Keratinocyte (primary cell): Measurements from ENCODE around the gene GATD1. TPM values are rescaled to one million over a fixed set of nuclear protein-coding genes. Genes with fewer than 3 reads are reported as not detected.

ENCODE experiments used
- DNase-seq: peaks from one replicate; pipeline ENCODE4 v3.0.0-alpha.2; 2011; ENCODE audit warnings: low read depth, missing footprints, low spot score
- FAIRE-seq: peaks from 2 replicates; lab custom pipeline; 2011; peaks lifted over from hg19 to GRCh38; lab: Jason Lieb, UNC
- H2AFZ ChIP-seq: 2 replicates; pipeline ENCODE4 v1.6.0; 2012; ENCODE audit warnings: low read length, control low read depth, inconsistent platforms; ENCODE audit not compliant: control insufficient read depth
- H3K27ac ChIP-seq: 2 replicates; pipeline ENCODE4 v1.5.1; 2011; ENCODE audit warnings: low read length; ENCODE audit not compliant: control insufficient read depth, insufficient read depth
- H3K27me3 ChIP-seq: 3 replicates; pipeline ENCODE4 v1.6.0; 2011; ENCODE audit warnings: low read length; ENCODE audit not compliant: control insufficient read depth, insufficient read depth; ENCODE audit errors: extremely low read depth
- H3K36me3 ChIP-seq, 2 experiments: 2 replicates in 1 of 2; 3 replicates in 1 of 2; pipeline ENCODE4 v1.5.1; 2011; ENCODE audit warnings: low read length in 2 of 2, mild to moderate bottlenecking in 1 of 2; ENCODE audit not compliant: control insufficient read depth in 2 of 2, insufficient read depth in 2 of 2; ENCODE audit errors: extremely low read depth in 1 of 2
- H3K4me1 ChIP-seq: 3 replicates; pipeline ENCODE4 v1.5.1; 2011; ENCODE audit warnings: low read length; ENCODE audit not compliant: control insufficient read depth, insufficient read depth; ENCODE audit errors: extremely low read depth
- H3K4me2 ChIP-seq: 3 replicates; pipeline ENCODE4 v1.6.0; 2011; ENCODE audit warnings: low read depth, low read length; ENCODE audit not compliant: control insufficient read depth, insufficient read depth; ENCODE audit errors: extremely low read depth
- H3K4me3 ChIP-seq, 3 experiments: fragments of 200-600 bp in 1 of 3; sonication (generic) in 1 of 3; 2 replicates in 2 of 3; 3 replicates in 1 of 3; pipeline ENCODE4 v1.5.1; 2011 to 2016; ENCODE audit warnings: low read length in 3 of 3, mild to moderate bottlenecking in 3 of 3, control low read depth in 2 of 3, inconsistent platforms in 1 of 3, low read depth in 1 of 3, mixed read lengths in 1 of 3, mixed run types in 1 of 3, moderate library complexity in 1 of 3; ENCODE audit not compliant: control insufficient read depth in 2 of 3, insufficient read depth in 2 of 3; ENCODE audit errors: extremely low read depth in 1 of 3
- H3K79me2 ChIP-seq: 2 replicates; pipeline ENCODE4 v1.6.0; 2012; ENCODE audit warnings: low read length; ENCODE audit not compliant: control insufficient read depth, insufficient read depth
- H3K9ac ChIP-seq: 3 replicates; pipeline ENCODE4 v1.6.0; 2011; ENCODE audit warnings: low read length; ENCODE audit not compliant: control insufficient read depth, insufficient read depth; ENCODE audit errors: extremely low read depth
- H3K9me1 ChIP-seq: 3 replicates; pipeline ENCODE4 v1.6.0; 2011; ENCODE audit warnings: low read length; ENCODE audit not compliant: control insufficient read depth, insufficient read depth; ENCODE audit errors: extremely low read depth
- H3K9me3 ChIP-seq: 2 replicates; pipeline ENCODE4 v1.5.1; 2012; ENCODE audit warnings: low read depth, low read length; ENCODE audit not compliant: control insufficient read depth
- H4K20me1 ChIP-seq: 3 replicates; pipeline ENCODE4 v1.6.0; 2011; ENCODE audit warnings: low read length; ENCODE audit not compliant: control insufficient read depth, insufficient read depth; ENCODE audit errors: extremely low read depth
- CTCF ChIP-seq, 3 experiments: IDR thresholded peaks in 1 of 3; conservative IDR thresholded peaks in 1 of 3; optimal IDR thresholded peaks in 1 of 3; 2 replicates in 2 of 3; 3 replicates in 1 of 3; pipeline versions ENCODE3 to v1.5.1; 2011; ENCODE audit warnings: low read length in 3 of 3, mild to moderate bottlenecking in 3 of 3, moderate library complexity in 2 of 3, control low read depth in 1 of 3, inconsistent platforms in 1 of 3; ENCODE audit not compliant: insufficient read depth in 2 of 3; ENCODE audit errors: extremely low read depth in 1 of 3
- EZH2 ChIP-seq: IDR thresholded peaks from one replicate; pipeline ENCODE4 v1.6.1; 2012; ENCODE audit warnings: inconsistent platforms, mild to moderate bottlenecking, low read length, moderate library complexity
- dilution Hi-C: fragments of 300-500 bp; cut with MboI; formaldehyde crosslinking; loops from one replicate; pipeline ENCODE4 v1.7.0; 2020; ENCODE audit warnings: low sequenced_read_pairs; ENCODE audit not compliant: extremely low pct_ligation_motif_present
- polyA plus RNA-seq, 5 experiments: library from polyadenylated mRNA; depleted of rRNA in 3 of 5; stranded (reverse) in 3 of 5; stranded (forward) in 1 of 5; unstranded in 1 of 5; fragments of >200 nt; gene quantifications; 1 replicate in 1 of 5; 2 replicates in 3 of 5; 3 replicates in 1 of 5; pipeline versions ENCODE4 v1.2.1 to v1.2.3, GENCODE V29; 2011 to 2012; ENCODE audit warnings: missing spikeins in 2 of 5, low read depth in 1 of 5, low replicate concordance in 1 of 5

Gene GATD1
- polyA plus RNA-seq, 1 donor (not counting 4 experiments of a cell fraction or from before 2014, with no cell fraction given): 24.4 TPM

GRCh38 chr11:797296-798092 is 20.2 kb upstream of the GATD1 start:
- Histone ChIP-seq H3K9me1 (no peaks in the 10 kb centered on the region), H3K36me3 (peaks cover 7 to 18% of the 10 kb centered on the region in 2 experiments), H3K27ac (peak overlapping the region; percentile 70), H3K4me2 (peak overlapping the region; percentile 96), H3K27me3 (no peaks in the 10 kb centered on the region), H3K9ac (peak overlapping the region; percentile 80), H3K4me3 (peak overlapping the region; percentile 84 to 89 (median 86)), H3K79me2 (no peaks in the 10 kb centered on the region), H3K4me1 (peaks cover 17% of the 10 kb centered on the region), H4K20me1 (no peaks in the 10 kb centered on the region), H2AFZ (peak overlapping the region; percentile 66), H3K9me3 (no peaks in the 10 kb centered on the region)
- TF ChIP-seq CTCF (optimal IDR thresholded peaks at IDR 0.05 in 1 of 3, IDR thresholded peaks at IDR 0.05 in 1 of 3, conservative IDR thresholded peaks at IDR 0.05 in 1 of 3; ENCODE audit: extremely low read depth in 1 of 3, insufficient read depth in 2 of 3, low read length in 3 of 3): no peak
- FAIRE-seq: peak; percentile 83
- DNase-seq: no peak
- dilution Hi-C loops: no loop called here

- Histone ChIP-seq H4K20me1 (no peaks in the 10 kb centered on the region), H3K4me1 (peaks cover 17% of the 10 kb centered on the region), H3K4me3 (peak overlapping the region; percentile 84 to 89 (median 86)), H3K36me3 (peaks cover 11 to 15% of the 10 kb centered on the region in 2 experiments), H3K4me2 (peak overlapping the region; percentile 96), H2AFZ (peak overlapping the region; percentile 13), H3K27me3 (no peaks in the 10 kb centered on the region), H3K27ac (peak overlapping the region; percentile 70), H3K79me2 (no peaks in the 10 kb centered on the region), H3K9me3 (no peaks in the 10 kb centered on the region), H3K9ac (peak overlapping the region; percentile 80), H3K9me1 (no peaks in the 10 kb centered on the region)
- TF ChIP-seq CTCF (optimal IDR thresholded peaks at IDR 0.05 in 1 of 3, IDR thresholded peaks at IDR 0.05 in 1 of 3, conservative IDR thresholded peaks at IDR 0.05 in 1 of 3; ENCODE audit: extremely low read depth in 1 of 3, insufficient read depth in 2 of 3, low read length in 3 of 3) (no peak), EZH2 (no peak)
- FAIRE-seq: no peak
- DNase-seq: no peak
- dilution Hi-C loops: no loop called here
Measured at GRCh38 chr11:796565-797295, 19.4 kb upstream of the GATD1 start.
